SU-DHL-6 (cell line): ENCODE measurements around the gene SGPL1.

Experiments
- H2AFZ ChIP-seq: fragments of 200-600 bp; sonication (generic); 2 replicates; pipeline ENCODE4 v1.6.1; 2014; ENCODE audit warnings: low read depth, mild to moderate bottlenecking, moderate library complexity, mixed read lengths, antibody characterized with exemption, low read length; ENCODE audit not compliant: severe bottlenecking
- H3F3A ChIP-seq: fragments of 200-600 bp; shearing (Covaris generic); 2 replicates; pipeline ENCODE4 v1.6.0; 2016; ENCODE audit warnings: antibody characterized with exemption, mild to moderate bottlenecking; ENCODE audit not compliant: insufficient read depth
- H3K27ac ChIP-seq: fragments of 200-600 bp; sonication (generic); 2 replicates; pipeline ENCODE4 v1.5.1; 2016; ENCODE audit warnings: low read depth, mild to moderate bottlenecking, low read length, moderate library complexity, mixed read lengths
- H3K27me3 ChIP-seq: fragments of 200-600 bp; sonication (generic), shearing (Covaris generic); 2 replicates; pipeline ENCODE4 v1.6.0; 2014; ENCODE audit warnings: mild to moderate bottlenecking, low read length
- H3K36me3 ChIP-seq: fragments of 200-600 bp; sonication (generic); 2 replicates; pipeline ENCODE4 v1.6.1; 2014; ENCODE audit warnings: mild to moderate bottlenecking, low read length, mixed read lengths
- H3K4me2 ChIP-seq: fragments of 300-600, 200-600 bp; shearing (Covaris generic), sonication (generic); 2 replicates; pipeline ENCODE4 v1.6.0; 2014; ENCODE audit warnings: low read length, low read depth, mild to moderate bottlenecking; ENCODE audit not compliant: poor library complexity, severe bottlenecking
- H3K4me3 ChIP-seq: fragments of 200-600 bp; sonication (generic); 2 replicates; pipeline ENCODE4 v1.5.1; 2014; ENCODE audit warnings: antibody characterized with exemption, low read length, mild to moderate bottlenecking, mixed read lengths; ENCODE audit not compliant: insufficient read depth, poor library complexity, severe bottlenecking
- H3K79me2 ChIP-seq: fragments of 200-600 bp; sonication (generic); 2 replicates; pipeline ENCODE4 v1.6.1; 2014; ENCODE audit warnings: mild to moderate bottlenecking, low read length, moderate library complexity; ENCODE audit not compliant: insufficient read depth
- H3K9ac ChIP-seq: fragments of 200-600 bp; sonication (generic); 2 replicates; pipeline ENCODE4 v1.7.0; 2014; ENCODE audit warnings: mild to moderate bottlenecking, low read length
- H3K9me2 ChIP-seq: fragments of 200-600 bp; sonication (generic); replicated peaks from 2 replicates; pipeline ENCODE4 v1.6.1; 2014; ENCODE audit warnings: low read length; ENCODE audit not compliant: insufficient read depth
- H3K9me3 ChIP-seq: fragments of 200-600 bp; sonication (generic); 2 replicates; pipeline ENCODE4 v1.6.1; 2014; ENCODE audit warnings: low read length, mixed read lengths; ENCODE audit not compliant: insufficient read depth
- H4K20me1 ChIP-seq: fragments of 200-600 bp; sonication (generic); 2 replicates; pipeline ENCODE4 v1.6.1; 2014; ENCODE audit warnings: low read depth, mild to moderate bottlenecking, antibody characterized with exemption, low read length, moderate library complexity, mixed read lengths
- CTCF ChIP-seq: fragments of 200-600 bp; sonication (generic); IDR thresholded peaks from one replicate; pipeline ENCODE4 v1.5.1; 2017; ENCODE audit warnings: antibody characterized with exemption, mild to moderate bottlenecking, low read length, moderate library complexity; ENCODE audit not compliant: insufficient read depth, poor library complexity, severe bottlenecking
- EZH2phosphoT487 ChIP-seq: fragments of 200-600 bp; sonication (generic), shearing (Covaris generic); conservative IDR thresholded peaks from 2 replicates; pipeline ENCODE4 v1.6.1; 2018; ENCODE audit warnings: mild to moderate bottlenecking, antibody characterized with exemption, low read length, moderate library complexity, mixed read lengths

The SGPL1 gene

GRCh38 chr10:70845256-70845655, 29.5 kb downstream of the SGPL1 start:
- H4K20me1 ChIP-seq, result no peaks in the 10 kb centered on the region
- no peak overlapping the region for H3K4me2 ChIP-seq
- H3K9ac ChIP-seq, result no peak overlapping the region
- H3K27me3 ChIP-seq, result no peaks in the 10 kb centered on the region
- no peaks in the 10 kb centered on the region for H3F3A ChIP-seq
- H3K27ac ChIP-seq, result no peak overlapping the region
- no peaks in the 10 kb centered on the region for H3K9me2 ChIP-seq
- no peaks in the 10 kb centered on the region for H3K36me3 ChIP-seq
- H3K9me3 ChIP-seq, result no peaks in the 10 kb centered on the region
- H2AFZ ChIP-seq, result no peak overlapping the region
- H3K79me2 ChIP-seq, result no peaks in the 10 kb centered on the region
- no peak overlapping the region for H3K4me3 ChIP-seq
- TF ChIP-seq EZH2phosphoT487, result no peak
- TF ChIP-seq CTCF, result no peak

GRCh38 chr10:70845816-70846215, 30.1 kb downstream of the SGPL1 start:
- no peaks in the 10 kb centered on the region for H3K36me3 ChIP-seq
- TF ChIP-seq EZH2phosphoT487, result no peak
- no peak for TF ChIP-seq CTCF
- H3F3A ChIP-seq, result no peaks in the 10 kb centered on the region
- no peak overlapping the region for H3K27ac ChIP-seq
- no peak overlapping the region for H3K9ac ChIP-seq
- H4K20me1 ChIP-seq, result no peaks in the 10 kb centered on the region
- H3K9me2 ChIP-seq, result no peaks in the 10 kb centered on the region
- H3K4me2 ChIP-seq, result no peak overlapping the region
- H3K4me3 ChIP-seq, result no peak overlapping the region
- H3K27me3 ChIP-seq, result no peaks in the 10 kb centered on the region
- no peaks in the 10 kb centered on the region for H3K9me3 ChIP-seq
- no peak overlapping the region for H2AFZ ChIP-seq
- H3K79me2 ChIP-seq, result no peaks in the 10 kb centered on the region

- H3K27ac ChIP-seq, result no peak overlapping the region
- TF ChIP-seq EZH2phosphoT487 (no peak), CTCF (no peak)
- no peaks in the 10 kb centered on the region for H3K9me2 ChIP-seq
- H3K79me2 ChIP-seq, result no peaks in the 10 kb centered on the region
- no peaks in the 10 kb centered on the region for H3K36me3 ChIP-seq
- no peak overlapping the region for H3K9ac ChIP-seq
- H2AFZ ChIP-seq, result no peak overlapping the region
- no peak overlapping the region for H3K4me2 ChIP-seq
- H3K4me3 ChIP-seq, result no peak overlapping the region
- no peaks in the 10 kb centered on the region for H3K27me3 ChIP-seq
- H4K20me1 ChIP-seq, result no peaks in the 10 kb centered on the region
- H3K9me3 ChIP-seq, result no peaks in the 10 kb centered on the region
- no peaks in the 10 kb centered on the region for H3F3A ChIP-seq
These were observed 31.0 kb downstream of the SGPL1 start for GRCh38 chr10:70846795-70847194.
